Right lung (tissue), 5 donors: Measurements from ENCODE around the gene BCORL1. TPM values are rescaled to one million over a fixed set of nuclear protein-coding genes. Genes with fewer than 3 reads are reported as not detected.

Experiments
- DNase-seq, 2 donors: peaks; one replicate each; pipeline ENCODE4 v3.0.0-alpha.2; 2013
- polyA plus RNA-seq, 5 donors: library from polyadenylated mRNA; unstranded; fragments of 120-200 nt; gene quantifications; one replicate each; pipeline versions ENCODE4 v1.2.1 to v1.2.3, GENCODE V29; 2013; ENCODE audit warnings: inconsistent platforms in 1 of 5, low replicate concordance in 1 of 5; ENCODE audit not compliant: insufficient read length in 5 of 5, insufficient read depth in 1 of 5

Gene BCORL1
- polyA plus RNA-seq, 5 donors, result 13.6 to 20.8 (median 18.0) TPM

GRCh38 chrX:130005089-130005807, 22.8 kb downstream of the BCORL1 start:
- DNase-seq, result no peak

DNA sequence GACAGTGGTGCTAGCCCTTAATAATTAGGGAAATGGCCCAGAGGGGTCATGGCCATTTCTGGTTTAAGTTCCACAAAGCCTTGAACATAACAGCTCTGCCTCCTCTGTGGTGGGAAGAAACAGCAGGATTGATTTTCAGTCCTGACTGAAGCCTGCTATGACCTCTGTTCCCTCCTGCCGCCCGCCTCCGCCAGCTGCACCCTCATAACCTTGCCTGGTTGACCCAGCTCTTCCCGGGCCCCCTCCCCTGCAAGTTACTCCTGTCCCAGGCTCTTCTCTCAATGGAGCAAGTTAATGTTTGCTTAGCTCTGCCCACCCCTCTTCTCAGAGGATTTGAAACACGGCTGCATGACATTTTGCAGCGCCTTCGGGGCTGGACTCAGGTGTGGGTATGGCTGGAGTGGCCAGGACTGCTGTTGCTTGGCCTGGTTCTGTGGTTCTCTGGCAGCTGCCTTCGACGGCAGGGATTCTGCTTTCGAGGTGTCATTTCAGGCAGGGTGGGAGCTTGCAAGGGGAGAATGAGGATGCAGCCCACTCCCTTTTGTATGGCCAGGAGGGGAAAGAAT, 27.3 kb downstream of the BCORL1 start:
- no peak for DNase-seq

- no peak for DNase-seq
These were observed 30.2 kb downstream of the BCORL1 start for GRCh38 chrX:130012683-130013082.

GRCh38 chrX:130013661-130014060, 31.2 kb downstream of the BCORL1 start:
- no peak for DNase-seq

DNA sequence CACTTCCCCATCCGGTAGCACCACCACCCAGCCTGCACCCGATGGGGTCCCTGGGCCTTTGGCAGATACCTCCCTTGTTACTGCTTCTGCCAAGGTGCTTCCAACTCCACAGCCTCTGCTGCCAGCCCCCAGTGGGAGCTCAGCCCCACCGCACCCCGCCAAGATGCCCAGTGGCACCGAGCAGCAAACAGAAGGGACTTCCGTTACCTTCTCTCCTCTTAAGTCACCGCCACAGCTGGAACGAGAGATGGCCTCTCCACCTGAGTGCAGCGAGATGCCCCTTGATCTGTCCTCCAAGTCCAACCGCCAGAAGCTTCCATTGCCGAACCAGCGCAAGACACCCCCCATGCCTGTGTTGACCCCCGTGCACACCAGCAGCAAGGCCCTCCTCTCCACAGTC, 31.9 kb downstream of the BCORL1 start:
- DNase-seq, result no peak

DNA sequence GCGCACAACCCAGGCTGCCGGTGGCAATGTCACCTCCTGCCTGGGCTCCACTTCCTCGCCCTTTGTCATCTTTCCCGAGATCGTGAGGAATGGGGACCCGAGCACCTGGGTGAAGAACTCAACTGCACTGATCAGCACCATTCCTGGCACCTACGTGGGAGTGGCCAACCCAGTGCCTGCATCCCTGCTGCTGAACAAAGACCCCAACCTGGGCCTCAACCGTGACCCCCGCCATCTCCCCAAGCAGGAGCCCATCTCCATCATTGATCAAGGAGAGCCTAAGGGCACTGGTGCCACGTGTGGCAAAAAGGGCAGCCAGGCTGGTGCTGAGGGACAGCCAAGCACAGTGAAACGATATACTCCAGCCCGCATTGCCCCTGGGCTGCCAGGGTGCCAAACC, 32.3 kb downstream of the BCORL1 start:
- DNase-seq, result no peak

- no peak for DNase-seq
These were observed 32.7 kb downstream of the BCORL1 start for GRCh38 chrX:130015181-130015580.

- DNase-seq, result no peak
These were observed 35.7 kb downstream of the BCORL1 start for GRCh38 chrX:130018143-130018542.

GRCh38 chrX:130020661-130021324, 38.4 kb downstream of the BCORL1 start:
- no peak for DNase-seq

- DNase-seq, result peak; percentile 12 to 28
These were observed 41.7 kb downstream of the BCORL1 start for GRCh38 chrX:130024127-130024526.

GRCh38 chrX:130025256-130025655, 42.8 kb downstream of the BCORL1 start:
- no peak for DNase-seq

GRCh38 chrX:130027569-130027968, 45.1 kb downstream of the BCORL1 start:
- DNase-seq, result no peak

- no peak for DNase-seq
These were observed 45.8 kb downstream of the BCORL1 start for GRCh38 chrX:130028196-130028595.

GRCh38 chrX:130030826-130031225, 48.4 kb downstream of the BCORL1 start:
- DNase-seq, result no peak

GRCh38 chrX:130032552-130032951, 50.1 kb downstream of the BCORL1 start:
- no peak for DNase-seq

GRCh38 chrX:130034178-130034577, 51.7 kb downstream of the BCORL1 start:
- no peak for DNase-seq

GRCh38 chrX:130039847-130040246, 57.4 kb downstream of the BCORL1 start:
- peak in 1 of 2 donors; percentile 35 for DNase-seq

- no peak for DNase-seq
These were observed 65.0 kb downstream of the BCORL1 start for GRCh38 chrX:130047416-130047815.

DNA sequence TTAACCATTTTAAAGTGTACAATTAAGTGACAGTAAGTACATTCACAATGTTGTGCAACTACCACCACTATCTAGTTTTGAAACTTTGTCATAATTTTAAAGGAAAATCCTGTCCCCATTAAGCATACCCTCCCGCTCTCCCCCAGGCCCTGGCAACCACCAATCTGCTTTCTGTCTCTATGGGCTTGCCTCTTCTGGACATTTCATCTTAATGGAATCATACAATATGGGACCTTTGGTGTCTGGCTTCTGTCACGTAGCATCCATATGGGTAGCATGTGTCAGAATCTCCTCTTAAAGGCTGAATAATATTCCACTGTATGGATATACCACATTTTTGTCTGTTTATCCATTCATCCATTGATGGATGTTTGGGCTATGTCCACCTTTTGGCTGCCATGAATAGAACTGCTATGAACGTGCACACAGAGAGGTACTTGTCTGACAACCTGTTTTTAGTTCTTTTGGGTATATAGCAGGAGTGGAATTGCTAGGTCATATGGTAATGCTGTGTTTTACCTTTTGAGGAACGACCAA, 66.3 kb downstream of the BCORL1 start:
- no peak for DNase-seq

- DNase-seq, result peak in 1 of 2 donors; percentile 27
These were observed 67.4 kb downstream of the BCORL1 start for GRCh38 chrX:130049821-130050220.

GRCh38 chrX:130051176-130051845, 68.9 kb downstream of the BCORL1 start:
- no peak for DNase-seq

- no peak for DNase-seq
These were observed 70.8 kb downstream of the BCORL1 start for GRCh38 chrX:130053236-130053635.
